B cell (primary cell): ENCODE data around the gene RBM17.

Experiments used
- EZH2 ChIP-seq: IDR thresholded peaks from 2 replicates; pipeline ENCODE4 v1.6.1; 2012; ENCODE audit warnings: borderline replicate concordance, low read depth, mild to moderate bottlenecking, moderate library complexity, low read length; ENCODE audit not compliant: insufficient read depth, poor library complexity, severe bottlenecking
- TF ChIP-seq, protein P1 (sequence below): fragments of 200-600 bp; IDR thresholded peaks from one replicate; pipeline ENCODE4 v1.8.0; 2022; ENCODE audit warnings: antibody characterized with exemption, mild to moderate bottlenecking

DNA sequence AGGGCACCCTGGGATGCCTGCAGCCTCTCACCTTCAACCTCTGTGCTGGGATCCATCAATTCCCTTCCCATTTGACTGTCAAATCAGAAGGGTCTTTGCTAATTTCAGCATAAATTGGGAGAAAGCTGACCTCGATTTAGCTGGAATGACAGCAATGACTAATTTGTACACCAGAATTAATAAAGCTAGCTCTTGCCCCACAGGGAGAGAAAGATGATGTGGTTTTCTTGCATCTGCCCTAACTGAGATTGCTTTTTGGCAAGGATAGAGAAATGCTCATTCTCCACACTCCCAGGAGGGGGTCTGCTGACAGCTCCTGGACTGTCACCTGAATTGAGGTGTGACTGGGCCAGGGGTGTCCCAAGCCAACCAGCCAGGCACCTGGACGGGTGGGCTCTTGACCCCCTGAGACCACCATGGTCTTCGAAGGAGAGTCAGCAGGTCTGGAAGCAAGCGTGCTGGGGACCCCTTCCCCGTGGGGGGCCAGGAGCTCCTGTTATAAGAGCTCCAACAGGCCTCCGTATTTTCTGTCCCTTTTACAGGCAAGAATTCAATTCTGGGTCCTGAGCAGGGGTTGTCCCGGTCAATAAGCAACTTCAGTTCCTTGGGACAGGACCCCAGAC, 42.1 kb downstream of the RBM17 start:
- TF ChIP-seq, protein P1, sequence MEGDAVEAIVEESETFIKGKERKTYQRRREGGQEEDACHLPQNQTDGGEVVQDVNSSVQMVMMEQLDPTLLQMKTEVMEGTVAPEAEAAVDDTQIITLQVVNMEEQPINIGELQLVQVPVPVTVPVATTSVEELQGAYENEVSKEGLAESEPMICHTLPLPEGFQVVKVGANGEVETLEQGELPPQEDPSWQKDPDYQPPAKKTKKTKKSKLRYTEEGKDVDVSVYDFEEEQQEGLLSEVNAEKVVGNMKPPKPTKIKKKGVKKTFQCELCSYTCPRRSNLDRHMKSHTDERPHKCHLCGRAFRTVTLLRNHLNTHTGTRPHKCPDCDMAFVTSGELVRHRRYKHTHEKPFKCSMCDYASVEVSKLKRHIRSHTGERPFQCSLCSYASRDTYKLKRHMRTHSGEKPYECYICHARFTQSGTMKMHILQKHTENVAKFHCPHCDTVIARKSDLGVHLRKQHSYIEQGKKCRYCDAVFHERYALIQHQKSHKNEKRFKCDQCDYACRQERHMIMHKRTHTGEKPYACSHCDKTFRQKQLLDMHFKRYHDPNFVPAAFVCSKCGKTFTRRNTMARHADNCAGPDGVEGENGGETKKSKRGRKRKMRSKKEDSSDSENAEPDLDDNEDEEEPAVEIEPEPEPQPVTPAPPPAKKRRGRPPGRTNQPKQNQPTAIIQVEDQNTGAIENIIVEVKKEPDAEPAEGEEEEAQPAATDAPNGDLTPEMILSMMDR = no peak
- no peak for TF ChIP-seq EZH2
